Ovary (tissue), 3 donors: ENCODE results near the gene RABGAP1L.
A peak's percentile ranks its signal among the peaks of the same experiment; 100 is the strongest.

Experiments
- EP300 ChIP-seq: sonication (generic); formaldehyde crosslinking; IDR thresholded peaks from one replicate; pipeline ENCODE4 v1.6.1; 2017; ENCODE audit warnings: antibody characterized with exemption
- POLR2A ChIP-seq: fragments of 450-650 bp; IDR thresholded peaks from one replicate; pipeline ENCODE4 v1.6.1; 2017; ENCODE audit warnings: antibody characterized with exemption, mild to moderate bottlenecking, moderate library complexity
- TF ChIP-seq, protein P1 (sequence below), 3 donors: fragments of 450-650 bp in 2 of 3; fragments of 200-600 bp in 1 of 3; IDR thresholded peaks; one replicate each; pipeline versions ENCODE4 v1.5.1 to v1.8.0; 2016 to 2022; ENCODE audit warnings: antibody characterized with exemption in 3 of 3, mild to moderate bottlenecking in 1 of 3
- donor health status: DM: no; HTN: no; CAD: no.

DNA sequence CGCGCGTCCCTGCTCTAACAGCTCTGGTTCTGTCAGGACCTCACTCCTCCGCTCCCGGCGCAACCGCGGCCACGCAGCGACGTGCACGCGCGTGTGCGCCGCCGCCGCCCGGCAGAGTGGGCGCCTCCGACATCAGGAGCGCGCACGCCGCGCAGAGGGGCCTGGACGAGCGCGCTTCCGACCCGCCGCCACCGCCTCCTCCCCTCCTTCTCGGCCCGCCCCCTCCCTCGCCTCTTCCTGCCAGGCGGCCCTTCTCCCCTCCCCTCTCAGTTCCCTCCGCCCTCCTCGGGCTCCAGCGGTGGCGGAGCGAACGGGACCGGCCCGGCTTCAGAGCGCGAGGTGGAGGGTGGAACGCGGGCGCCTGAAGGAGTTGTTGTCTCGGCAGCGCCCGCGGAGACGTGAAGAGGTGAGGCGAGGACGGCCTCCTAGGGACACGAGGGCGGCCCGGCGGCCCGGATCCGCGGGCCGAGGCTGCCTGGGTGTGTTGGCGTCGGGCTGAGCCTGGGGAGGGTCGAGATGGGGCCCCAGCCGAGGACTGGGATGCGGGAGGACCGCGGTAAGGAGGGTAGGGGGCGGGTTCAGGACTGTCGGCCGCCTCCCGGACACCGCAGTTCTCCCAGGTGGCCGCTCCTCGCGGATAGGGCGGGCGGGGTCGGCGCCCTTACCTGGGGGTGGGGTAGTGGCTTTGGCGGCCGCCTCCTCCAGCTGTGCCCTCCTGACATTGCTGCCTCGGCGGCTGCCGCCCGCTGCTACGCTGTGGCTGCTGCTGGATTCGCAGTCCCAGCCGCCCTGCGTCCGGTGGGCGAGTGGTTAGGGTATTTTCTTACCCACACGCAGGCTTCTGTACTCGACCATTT, at the start of gene RABGAP1L:
- TF ChIP-seq POLR2A (peak; percentile 71), EP300 (no peak)
- TF ChIP-seq, protein P1, sequence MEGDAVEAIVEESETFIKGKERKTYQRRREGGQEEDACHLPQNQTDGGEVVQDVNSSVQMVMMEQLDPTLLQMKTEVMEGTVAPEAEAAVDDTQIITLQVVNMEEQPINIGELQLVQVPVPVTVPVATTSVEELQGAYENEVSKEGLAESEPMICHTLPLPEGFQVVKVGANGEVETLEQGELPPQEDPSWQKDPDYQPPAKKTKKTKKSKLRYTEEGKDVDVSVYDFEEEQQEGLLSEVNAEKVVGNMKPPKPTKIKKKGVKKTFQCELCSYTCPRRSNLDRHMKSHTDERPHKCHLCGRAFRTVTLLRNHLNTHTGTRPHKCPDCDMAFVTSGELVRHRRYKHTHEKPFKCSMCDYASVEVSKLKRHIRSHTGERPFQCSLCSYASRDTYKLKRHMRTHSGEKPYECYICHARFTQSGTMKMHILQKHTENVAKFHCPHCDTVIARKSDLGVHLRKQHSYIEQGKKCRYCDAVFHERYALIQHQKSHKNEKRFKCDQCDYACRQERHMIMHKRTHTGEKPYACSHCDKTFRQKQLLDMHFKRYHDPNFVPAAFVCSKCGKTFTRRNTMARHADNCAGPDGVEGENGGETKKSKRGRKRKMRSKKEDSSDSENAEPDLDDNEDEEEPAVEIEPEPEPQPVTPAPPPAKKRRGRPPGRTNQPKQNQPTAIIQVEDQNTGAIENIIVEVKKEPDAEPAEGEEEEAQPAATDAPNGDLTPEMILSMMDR (IDR thresholded peaks at IDR 0.05) = no peak
